Stimulated activated effector memory CD8-positive, alpha-beta T cell treated with anti-CD3 and anti-CD28 coated beads, Interleukin-12 subunit alpha, Interleukin-12 subunit beta, amount 100 ng/mL, for 72 hours (primary cell): ENCODE results near the gene GRID1.

ENCODE experiments used
- ATAC-seq: fragments of 150-1000 bp; cut with Tn5 transposase; 2 replicates; pipeline ENCODE4 v1.10.0; 2021
- DNase-seq, 2 donors: peaks; one replicate each; pipeline ENCODE4 v3.0.0; 2021 to 2022; ENCODE audit warnings: low spot score in 2 of 2
- H3K27ac Mint-ChIP-seq: one replicate; pipeline ENCODE4 v1.8.0; 2022; ENCODE audit warnings: mild to moderate bottlenecking, mixed read lengths
- H3K36me3 Mint-ChIP-seq: one replicate; pipeline ENCODE4 v1.8.0; 2022; ENCODE audit warnings: mild to moderate bottlenecking, mixed read lengths
- H3K4me1 Mint-ChIP-seq: one replicate; pipeline ENCODE4 v1.8.0; 2022; ENCODE audit warnings: mixed read lengths
- H3K4me3 Mint-ChIP-seq: one replicate; pipeline ENCODE4 v1.8.0; 2022; ENCODE audit warnings: mild to moderate bottlenecking, mixed read lengths
- H3K9me3 Mint-ChIP-seq: one replicate; pipeline ENCODE4 v1.8.0; 2022; ENCODE audit warnings: mixed read lengths

The GRID1 gene

GRCh38 chr10:86377797-86378146 lies 11.2 kb upstream of the GRID1 start:
- H3K27ac Mint-ChIP-seq: no peak overlapping the region
- no peak overlapping the region for H3K4me3 Mint-ChIP-seq
- no peaks in the 10 kb centered on the region for H3K9me3 Mint-ChIP-seq
- H3K36me3 Mint-ChIP-seq: no peaks in the 10 kb centered on the region
- ATAC-seq: no peak
- DNase-seq: no peak
- H3K4me1 Mint-ChIP-seq: no peaks in the 10 kb centered on the region

- Mint-ChIP-seq H3K9me3 (no peaks in the 10 kb centered on the region), H3K27ac (no peak overlapping the region), H3K4me3 (no peak overlapping the region), H3K36me3 (no peaks in the 10 kb centered on the region), H3K4me1 (no peaks in the 10 kb centered on the region)
- DNase-seq (peak; percentile 94 to 97), ATAC-seq (peak; percentile 90)
Measured at GRCh38 chr10:86376852-86377796, 10.5 kb upstream of the GRID1 start.

GRCh38 chr10:86376403-86376802 lies 9.8 kb upstream of the GRID1 start:
- DNase-seq (no peak), ATAC-seq (no peak)
- no peaks in the 10 kb centered on the region for H3K36me3 Mint-ChIP-seq

GRCh38 chr10:86375204-86375603 lies 8.6 kb upstream of the GRID1 start:
- no peak for ATAC-seq
- H3K4me1 Mint-ChIP-seq: no peaks in the 10 kb centered on the region
- no peaks in the 10 kb centered on the region for H3K9me3 Mint-ChIP-seq
- no peaks in the 10 kb centered on the region for H3K36me3 Mint-ChIP-seq
- H3K4me3 Mint-ChIP-seq: no peak overlapping the region
- no peak overlapping the region for H3K27ac Mint-ChIP-seq
- DNase-seq: no peak

More at GRCh38 chr10:86376403-86376802, 9.8 kb upstream of the GRID1 start:
- no peaks in the 10 kb centered on the region for H3K4me1 Mint-ChIP-seq
- H3K27ac Mint-ChIP-seq: no peak overlapping the region
- H3K9me3 Mint-ChIP-seq: no peaks in the 10 kb centered on the region
- H3K4me3 Mint-ChIP-seq: no peak overlapping the region

- no peak for DNase-seq
- no peak overlapping the region for H3K4me3 Mint-ChIP-seq
- no peak overlapping the region for H3K27ac Mint-ChIP-seq
- H3K9me3 Mint-ChIP-seq: no peaks in the 10 kb centered on the region
- no peaks in the 10 kb centered on the region for H3K36me3 Mint-ChIP-seq
- no peak for ATAC-seq
- no peaks in the 10 kb centered on the region for H3K4me1 Mint-ChIP-seq
Measured at GRCh38 chr10:86374664-86375063, 8.1 kb upstream of the GRID1 start.

- Mint-ChIP-seq H3K4me3 (no peak overlapping the region), H3K27ac (no peak overlapping the region), H3K4me1 (no peaks in the 10 kb centered on the region), H3K36me3 (no peaks in the 10 kb centered on the region), H3K9me3 (no peaks in the 10 kb centered on the region)
- no peak for ATAC-seq
- DNase-seq: no peak
Measured at GRCh38 chr10:86373828-86374227, 7.2 kb upstream of the GRID1 start.

DNA sequence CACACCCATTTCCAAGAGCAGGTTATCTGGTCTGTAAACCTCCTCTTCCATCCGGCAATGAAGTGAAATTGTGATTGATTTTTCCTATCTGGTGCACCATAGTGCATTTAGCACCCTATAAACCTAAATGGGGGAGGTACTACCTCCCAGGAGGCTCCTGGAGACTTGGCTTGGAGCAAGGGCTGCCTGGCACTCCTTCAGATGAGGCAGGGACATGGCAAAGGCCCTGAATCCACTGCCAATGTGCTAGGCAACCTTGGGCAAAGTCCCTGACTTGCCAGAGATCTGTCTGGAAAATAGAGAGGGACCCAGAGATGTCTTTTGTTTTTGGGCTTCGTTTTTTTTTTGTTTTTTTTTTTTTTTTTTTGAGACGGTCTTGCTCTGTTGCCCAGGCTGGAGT lies 6.7 kb upstream of the GRID1 start:
- Mint-ChIP-seq H3K36me3 (no peaks in the 10 kb centered on the region), H3K27ac (no peak overlapping the region), H3K9me3 (no peaks in the 10 kb centered on the region), H3K4me1 (no peaks in the 10 kb centered on the region), H3K4me3 (no peak overlapping the region)
- no peak for DNase-seq
- no peak for ATAC-seq

GRCh38 chr10:86372784-86373239 lies 6.2 kb upstream of the GRID1 start:
- no peak overlapping the region for H3K4me3 Mint-ChIP-seq
- H3K27ac Mint-ChIP-seq: no peak overlapping the region
- H3K36me3 Mint-ChIP-seq: no peaks in the 10 kb centered on the region
- ATAC-seq (no peak), DNase-seq (no peak)
- H3K4me1 Mint-ChIP-seq: no peaks in the 10 kb centered on the region
- H3K9me3 Mint-ChIP-seq: no peaks in the 10 kb centered on the region

DNA sequence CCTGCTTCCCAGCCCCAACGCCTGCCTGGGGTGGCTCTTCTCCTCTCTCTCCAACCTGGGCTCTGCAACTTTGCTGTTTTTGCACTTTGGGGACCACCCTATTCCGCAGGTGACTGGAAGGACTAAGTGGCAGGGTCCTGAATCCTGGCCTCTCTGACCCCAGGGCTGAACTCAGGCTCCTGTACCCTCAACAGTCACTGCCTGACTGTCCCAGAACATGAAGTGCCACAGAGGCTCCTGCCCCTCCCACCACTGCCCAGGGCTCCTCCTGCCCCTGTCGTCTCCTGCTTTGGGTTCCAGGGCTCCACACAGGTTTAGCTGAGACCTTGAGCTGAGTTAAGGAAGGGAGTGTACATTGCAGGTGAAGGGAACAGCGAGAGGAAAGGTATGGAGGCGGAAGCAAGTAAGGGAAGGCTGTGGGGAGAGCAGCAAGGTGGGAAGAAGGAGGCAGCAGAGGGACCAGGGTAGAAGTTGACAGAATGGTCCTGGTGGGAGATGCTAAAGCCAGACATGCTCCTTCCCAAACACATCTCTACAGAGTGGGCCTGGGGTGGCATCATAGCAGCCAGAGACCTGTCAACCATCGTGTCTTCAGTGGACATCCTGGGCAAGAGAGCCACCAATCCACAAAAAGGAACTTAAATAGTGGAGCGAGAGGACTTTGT lies 5.7 kb upstream of the GRID1 start:
- H3K9me3 Mint-ChIP-seq: no peaks in the 10 kb centered on the region
- H3K27ac Mint-ChIP-seq: no peak overlapping the region
- ATAC-seq: no peak
- no peaks in the 10 kb centered on the region for H3K36me3 Mint-ChIP-seq
- no peak for DNase-seq
- H3K4me3 Mint-ChIP-seq: no peak overlapping the region
- no peaks in the 10 kb centered on the region for H3K4me1 Mint-ChIP-seq

- no peaks in the 10 kb centered on the region for H3K9me3 Mint-ChIP-seq
- H3K4me3 Mint-ChIP-seq: no peak overlapping the region
- H3K36me3 Mint-ChIP-seq: no peaks in the 10 kb centered on the region
- no peak overlapping the region for H3K27ac Mint-ChIP-seq
- H3K4me1 Mint-ChIP-seq: no peaks in the 10 kb centered on the region
- peak; percentile 3 for ATAC-seq
- DNase-seq: no peak
Measured at GRCh38 chr10:86371691-86372090, 5.1 kb upstream of the GRID1 start.

DNA sequence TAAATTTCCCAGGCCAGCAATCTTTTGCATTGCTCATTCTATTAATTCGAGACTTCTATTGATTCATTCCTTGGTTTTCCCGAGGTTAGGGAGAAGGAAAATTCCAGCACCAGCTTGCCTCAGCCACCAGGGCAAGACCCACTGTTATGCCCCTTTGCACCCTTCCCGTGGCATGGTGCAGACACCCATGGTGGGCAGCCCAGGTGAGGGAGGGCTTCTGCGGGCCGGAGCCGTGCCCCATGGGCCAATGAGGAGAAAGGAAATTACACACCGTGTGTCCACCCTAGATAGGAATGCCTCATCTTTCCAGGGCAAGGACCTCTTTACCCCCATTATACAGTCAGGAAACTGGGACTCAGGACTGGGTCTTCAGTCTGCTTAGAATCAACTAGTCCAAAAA lies 4.5 kb upstream of the GRID1 start:
- Mint-ChIP-seq H3K36me3 (no peaks in the 10 kb centered on the region), H3K4me3 (no peak overlapping the region), H3K4me1 (no peaks in the 10 kb centered on the region), H3K9me3 (no peaks in the 10 kb centered on the region), H3K27ac (no peak overlapping the region)
- ATAC-seq (no peak), DNase-seq (no peak)

DNA sequence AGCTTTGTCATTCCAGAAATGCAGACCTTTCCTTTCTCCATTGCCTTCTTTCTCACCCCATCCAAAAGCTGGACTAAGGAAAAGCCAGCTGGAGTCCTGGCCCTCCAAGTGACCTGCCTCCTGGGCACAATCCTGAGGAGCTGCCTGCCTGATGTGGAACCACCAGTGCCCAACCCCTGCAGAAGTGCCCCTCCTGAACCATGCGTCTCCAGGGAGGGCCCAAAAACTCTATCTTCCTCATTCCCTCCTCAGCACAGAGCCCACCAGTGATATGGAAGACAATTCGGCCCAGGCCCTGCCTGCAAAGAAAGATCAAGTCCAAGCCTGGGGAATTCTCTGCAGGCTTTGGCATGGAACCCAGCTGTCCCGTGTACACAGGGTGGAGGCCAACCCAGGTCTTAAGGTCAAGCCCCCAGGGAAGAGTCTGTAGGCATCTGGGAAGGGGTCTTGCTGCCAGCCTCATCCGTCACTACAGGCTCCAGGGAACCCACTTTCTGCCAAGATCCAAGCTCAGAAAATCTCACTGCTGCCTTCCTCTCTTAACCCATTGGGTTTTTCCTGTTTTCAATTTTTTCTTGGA lies 3.5 kb upstream of the GRID1 start:
- Mint-ChIP-seq H3K9me3 (no peaks in the 10 kb centered on the region), H3K36me3 (no peaks in the 10 kb centered on the region), H3K4me1 (peaks cover 7% of the 10 kb centered on the region), H3K27ac (no peak overlapping the region), H3K4me3 (no peak overlapping the region)
- ATAC-seq (no peak), DNase-seq (no peak)

DNA sequence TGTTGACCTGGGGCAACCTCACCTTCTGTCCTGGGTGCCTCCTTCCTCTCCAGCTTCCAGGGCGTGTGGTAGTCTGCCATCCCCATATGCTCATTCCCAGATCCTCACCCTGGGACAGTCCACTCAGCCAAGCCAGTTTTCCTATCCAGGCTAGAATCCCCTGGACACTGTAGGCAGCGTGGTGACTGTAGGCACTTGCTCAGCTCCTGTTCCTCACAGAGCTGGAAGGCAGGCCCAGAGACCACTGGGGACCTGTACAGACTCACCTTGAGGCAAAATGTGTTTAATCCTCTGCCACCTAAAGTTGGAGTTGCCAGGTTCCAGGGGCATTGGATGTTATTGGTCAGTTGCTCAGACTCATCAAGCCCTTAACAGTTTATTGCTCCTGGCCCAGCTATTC lies 2.4 kb upstream of the GRID1 start:
- H3K9me3 Mint-ChIP-seq: no peaks in the 10 kb centered on the region
- no peak overlapping the region for H3K4me3 Mint-ChIP-seq
- ATAC-seq (no peak), DNase-seq (no peak)
- H3K4me1 Mint-ChIP-seq: peaks cover 15% of the 10 kb centered on the region
- no peaks in the 10 kb centered on the region for H3K36me3 Mint-ChIP-seq
- no peak overlapping the region for H3K27ac Mint-ChIP-seq

DNA sequence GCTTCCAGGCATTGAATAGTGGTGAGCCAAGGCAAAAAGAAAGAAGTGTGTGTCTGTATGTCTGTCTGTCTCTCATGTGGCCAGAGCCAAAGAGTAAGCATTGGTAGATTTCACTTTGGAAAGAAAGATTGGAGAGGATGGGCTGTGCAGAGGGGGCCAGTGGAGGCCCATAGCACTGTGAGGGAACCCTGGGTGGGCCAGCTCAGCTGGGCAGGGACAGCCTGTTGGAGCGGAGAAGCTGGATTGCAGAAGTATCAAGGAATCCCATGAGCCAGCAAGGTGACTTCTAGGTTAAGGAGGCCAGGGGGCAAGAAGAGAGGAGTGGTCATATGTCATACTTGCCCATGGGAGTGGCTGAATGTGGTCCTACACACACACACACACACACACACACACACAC lies 1.5 kb upstream of the GRID1 start:
- Mint-ChIP-seq H3K9me3 (no peaks in the 10 kb centered on the region), H3K36me3 (no peaks in the 10 kb centered on the region), H3K4me3 (no peak overlapping the region), H3K4me1 (peaks cover 16% of the 10 kb centered on the region), H3K27ac (no peak overlapping the region)
- DNase-seq (no peak), ATAC-seq (no peak)

GRCh38 chr10:86367152-86367951 lies 757 bp upstream of the GRID1 start:
- ATAC-seq (no peak), DNase-seq (no peak)
- peaks cover 16% of the 10 kb centered on the region for H3K4me1 Mint-ChIP-seq
- no peaks in the 10 kb centered on the region for H3K36me3 Mint-ChIP-seq
- H3K9me3 Mint-ChIP-seq: no peaks in the 10 kb centered on the region
- no peak overlapping the region for H3K4me3 Mint-ChIP-seq
- no peak overlapping the region for H3K27ac Mint-ChIP-seq
